Neural cell (in vitro differentiated cells): Measurements from ENCODE around the gene PDGFA. TPM values are rescaled to one million over a fixed set of nuclear protein-coding genes. Genes with fewer than 3 reads are reported as not detected.

Experiments used
- H2AFZ ChIP-seq: fragments of 200-600, 300-800 bp; sonication (generic), shearing (Covaris generic); 2 replicates; pipeline ENCODE4 v1.6.0; 2014; ENCODE audit warnings: low read depth, mild to moderate bottlenecking, antibody characterized with exemption, low read length, moderate library complexity
- H3F3A ChIP-seq: fragments of 200-600 bp; shearing (Covaris generic); 2 replicates; pipeline ENCODE4 v1.6.1; 2016; ENCODE audit warnings: mild to moderate bottlenecking, moderate library complexity, mixed read lengths, antibody characterized with exemption, low read length; ENCODE audit not compliant: insufficient read depth, poor library complexity, severe bottlenecking
- H3K27ac ChIP-seq: fragments of 200-600, 300-800 bp; sonication (generic), shearing (Covaris generic); 2 replicates; pipeline ENCODE4 v1.5.1; 2014; ENCODE audit warnings: mild to moderate bottlenecking, low read length, moderate library complexity
- H3K27me3 ChIP-seq: fragments of 300-800, 200-600 bp; sonication (generic), shearing (Covaris generic); 2 replicates; pipeline ENCODE4 v1.6.0; 2014; ENCODE audit warnings: mild to moderate bottlenecking, low read depth, low read length, moderate library complexity; ENCODE audit not compliant: insufficient read depth
- H3K36me3 ChIP-seq: fragments of 300-800, 200-600 bp; sonication (generic), shearing (Covaris generic); 2 replicates; pipeline ENCODE4 v1.5.1; 2014; ENCODE audit warnings: mild to moderate bottlenecking, antibody characterized with exemption, low read length, moderate library complexity; ENCODE audit not compliant: insufficient read depth
- H3K4me2 ChIP-seq: fragments of 300-800, 200-600 bp; sonication (generic), shearing (Covaris generic); 2 replicates; pipeline ENCODE4 v1.6.0; 2014; ENCODE audit warnings: mild to moderate bottlenecking, low read length
- H3K4me3 ChIP-seq: fragments of 300-800, 200-600 bp; sonication (generic), shearing (Covaris generic); 2 replicates; pipeline ENCODE4 v1.5.1; 2014; ENCODE audit warnings: mild to moderate bottlenecking, low read length, moderate library complexity
- H3K79me2 ChIP-seq: fragments of 200-600 bp; shearing (Covaris generic); replicated peaks from 2 replicates; pipeline ENCODE4 v1.6.0; 2014; ENCODE audit warnings: mild to moderate bottlenecking, low read length, moderate library complexity; ENCODE audit not compliant: insufficient read depth
- H3K9ac ChIP-seq: fragments of 300-800, 200-600 bp; sonication (generic), shearing (Covaris generic); 2 replicates; pipeline ENCODE4 v1.6.1; 2016; ENCODE audit warnings: mild to moderate bottlenecking, low read length, mixed read lengths
- H3K9me2 ChIP-seq: fragments of 200-600 bp; shearing (Covaris generic); 2 replicates; pipeline ENCODE4 v1.6.1; 2016; ENCODE audit warnings: mild to moderate bottlenecking, low read length, mixed read lengths; ENCODE audit not compliant: insufficient read depth
- H3K9me3 ChIP-seq: fragments of 200-600, 300-800 bp; sonication (generic), shearing (Covaris generic); 2 replicates; pipeline ENCODE4 v1.6.1; 2016; ENCODE audit warnings: mild to moderate bottlenecking, mixed run types, low read length, moderate library complexity, mixed read lengths
- H4K20me1 ChIP-seq: fragments of 200-600 bp; shearing (Covaris generic); 2 replicates; pipeline ENCODE4 v1.6.1; 2016; ENCODE audit warnings: mild to moderate bottlenecking, mixed run types; ENCODE audit not compliant: insufficient read depth
- CTCF ChIP-seq: fragments of 450-650 bp; IDR thresholded peaks from 2 replicates; pipeline ENCODE4 v1.5.1; 2014; ENCODE audit warnings: antibody characterized with exemption, mild to moderate bottlenecking, moderate library complexity; ENCODE audit not compliant: poor library complexity, severe bottlenecking
- EP300 ChIP-seq: fragments of 450-650 bp; conservative IDR thresholded peaks from 2 replicates; pipeline ENCODE4 v1.6.1; 2014; ENCODE audit warnings: antibody characterized with exemption, mild to moderate bottlenecking, moderate library complexity; ENCODE audit not compliant: poor library complexity, severe bottlenecking
- EZH2 ChIP-seq: fragments of 200-600, 300-800 bp; shearing (Covaris generic), sonication (generic); IDR thresholded peaks from 2 replicates; pipeline ENCODE4 v1.6.1; 2014; ENCODE audit warnings: antibody characterized with exemption, low read length, borderline replicate concordance, mild to moderate bottlenecking; ENCODE audit not compliant: insufficient read depth, poor library complexity, severe bottlenecking
- MXI1 ChIP-seq: fragments of 450-650 bp; conservative IDR thresholded peaks from 2 replicates; pipeline ENCODE4 v1.6.1; 2014; ENCODE audit warnings: antibody characterized with exemption, mild to moderate bottlenecking; ENCODE audit not compliant: poor library complexity, severe bottlenecking
- POLR2AphosphoS5 ChIP-seq: IDR thresholded peaks from 2 replicates; pipeline ENCODE4 v1.6.1; 2012
- RAD21 ChIP-seq: fragments of 450-650 bp; conservative IDR thresholded peaks from 2 replicates; pipeline ENCODE4 v1.6.1; 2014; ENCODE audit warnings: antibody characterized with exemption, mild to moderate bottlenecking, moderate library complexity
- REST ChIP-seq: IDR thresholded peaks from 2 replicates; pipeline ENCODE4 v1.6.1; 2012; ENCODE audit warnings: borderline replicate concordance
- SMC3 ChIP-seq: fragments of 450-650 bp; conservative IDR thresholded peaks from 2 replicates; pipeline ENCODE4 v1.6.1; 2014; ENCODE audit warnings: antibody characterized with exemption, mild to moderate bottlenecking, moderate library complexity; ENCODE audit not compliant: poor library complexity
- TAF1 ChIP-seq: IDR thresholded peaks from 2 replicates; pipeline ENCODE4 v1.6.1; 2012; ENCODE audit warnings: low read depth
- polyA plus RNA-seq: library from polyadenylated mRNA; depleted of rRNA; stranded (reverse); fragments of >200 nt; gene quantifications from 2 replicates; pipeline ENCODE4 v1.2.3, GENCODE V29; 2014

Gene PDGFA
- polyA plus RNA-seq, 1 donor from 2014 or later: 4.1 TPM

GRCh38 chr7:540579-540978, 20.9 kb upstream of the PDGFA start:
- H3K9me2 ChIP-seq: no peaks in the 10 kb centered on the region
- H4K20me1 ChIP-seq: no peaks in the 10 kb centered on the region
- H3F3A ChIP-seq: no peaks in the 10 kb centered on the region
- no peak overlapping the region for H3K4me3 ChIP-seq
- H3K4me2 ChIP-seq: no peak overlapping the region
- TF ChIP-seq RAD21 (no peak), REST (no peak), POLR2AphosphoS5 (no peak), TAF1 (no peak), CTCF (no peak), MXI1 (no peak), EP300 (no peak), EZH2 (no peak)
- no peak overlapping the region for H3K9ac ChIP-seq
- H2AFZ ChIP-seq: no peak overlapping the region
- no peaks in the 10 kb centered on the region for H3K27me3 ChIP-seq
- H3K36me3 ChIP-seq: no peaks in the 10 kb centered on the region
- no peak overlapping the region for H3K27ac ChIP-seq
- no peaks in the 10 kb centered on the region for H3K79me2 ChIP-seq
- H3K9me3 ChIP-seq: no peaks in the 10 kb centered on the region

GRCh38 chr7:539731-540411, 20.2 kb upstream of the PDGFA start:
- H3K27me3 ChIP-seq: no peaks in the 10 kb centered on the region
- no peaks in the 10 kb centered on the region for H3F3A ChIP-seq
- no peaks in the 10 kb centered on the region for H3K36me3 ChIP-seq
- TF ChIP-seq CTCF (no peak), REST (no peak), POLR2AphosphoS5 (no peak), EZH2 (no peak), EP300 (no peak), SMC3 (no peak), RAD21 (no peak), TAF1 (no peak), MXI1 (no peak)
- H3K4me2 ChIP-seq: no peak overlapping the region
- H3K9ac ChIP-seq: no peak overlapping the region
- no peak overlapping the region for H3K4me3 ChIP-seq
- no peaks in the 10 kb centered on the region for H3K9me2 ChIP-seq
- no peak overlapping the region for H3K27ac ChIP-seq
- no peaks in the 10 kb centered on the region for H4K20me1 ChIP-seq
- H2AFZ ChIP-seq: no peak overlapping the region
- no peaks in the 10 kb centered on the region for H3K9me3 ChIP-seq
- no peaks in the 10 kb centered on the region for H3K79me2 ChIP-seq
